ENCODE measurements around the gene POC1B.

The POC1B gene

GRCh38 chr12:89540586-89540985 is 14.7 kb upstream of the POC1B start:
- no peaks in the 10 kb centered on the region for H3K79me2 ChIP-seq
- no peak overlapping the region for H3K4me2 ChIP-seq (ENCODE audit: low read length)
- H3K9me3 ChIP-seq (ENCODE audit: control insufficient read depth, low read length), result no peaks in the 10 kb centered on the region
- no peak for TF ChIP-seq CTCF (IDR thresholded peaks at IDR 0.05)
- no peak overlapping the region for H3K4me3 ChIP-seq (ENCODE audit: low read depth, low read length)
- no peak overlapping the region for H3K9ac ChIP-seq
- peaks cover 18% of the 10 kb centered on the region for H3K4me1 ChIP-seq
- peak overlapping the region; percentile 22 for H3K27ac ChIP-seq
- H2AFZ ChIP-seq, result no peak overlapping the region
- H3K27me3 ChIP-seq (ENCODE audit: control insufficient read depth, insufficient read depth, low read length), result no peaks in the 10 kb centered on the region
- no peaks in the 10 kb centered on the region for H3K36me3 ChIP-seq (ENCODE audit: control insufficient read depth, insufficient read depth, low read length)

GRCh38 chr12:89539426-89540223 is 13.8 kb upstream of the POC1B start:
- Histone ChIP-seq H3K4me1 (peaks cover 10% of the 10 kb centered on the region), H3K9ac (no peak overlapping the region), H3K4me3 (ENCODE audit: low read depth, low read length) (no peak overlapping the region), H3K9me3 (ENCODE audit: control insufficient read depth, low read length) (no peaks in the 10 kb centered on the region), H3K79me2 (no peaks in the 10 kb centered on the region), H3K4me2 (ENCODE audit: low read length) (no peak overlapping the region), H3K27me3 (ENCODE audit: control insufficient read depth, insufficient read depth, low read length) (no peaks in the 10 kb centered on the region), H3K36me3 (ENCODE audit: control insufficient read depth, insufficient read depth, low read length) (no peaks in the 10 kb centered on the region), H3K27ac (no peak overlapping the region), H2AFZ (peak overlapping the region; percentile 29)
- no peak for TF ChIP-seq CTCF (IDR thresholded peaks at IDR 0.05)

- Histone ChIP-seq H3K36me3 (ENCODE audit: control insufficient read depth, insufficient read depth, low read length) (no peaks in the 10 kb centered on the region), H3K27me3 (ENCODE audit: control insufficient read depth, insufficient read depth, low read length) (no peaks in the 10 kb centered on the region), H3K27ac (no peak overlapping the region), H3K9ac (no peak overlapping the region), H3K79me2 (no peaks in the 10 kb centered on the region), H3K9me3 (ENCODE audit: control insufficient read depth, low read length) (no peaks in the 10 kb centered on the region), H2AFZ (no peak overlapping the region), H3K4me1 (peaks cover 5% of the 10 kb centered on the region), H3K4me3 (ENCODE audit: low read depth, low read length) (no peak overlapping the region), H3K4me2 (ENCODE audit: low read length) (no peak overlapping the region)
- no peak for TF ChIP-seq CTCF (IDR thresholded peaks at IDR 0.05)
Observed at GRCh38 chr12:89538897-89539296, 13.1 kb upstream of the POC1B start.

- no peaks in the 10 kb centered on the region for H3K79me2 ChIP-seq
- no peak overlapping the region for H3K4me3 ChIP-seq (ENCODE audit: low read depth, low read length)
- no peak overlapping the region for H3K4me2 ChIP-seq (ENCODE audit: low read length)
- TF ChIP-seq CTCF (IDR thresholded peaks at IDR 0.05), result no peak
- H3K9ac ChIP-seq, result no peak overlapping the region
- H3K36me3 ChIP-seq (ENCODE audit: control insufficient read depth, insufficient read depth, low read length), result no peaks in the 10 kb centered on the region
- H3K27me3 ChIP-seq (ENCODE audit: control insufficient read depth, insufficient read depth, low read length), result no peaks in the 10 kb centered on the region
- peaks cover 3% of the 10 kb centered on the region for H3K4me1 ChIP-seq
- H3K9me3 ChIP-seq (ENCODE audit: control insufficient read depth, low read length), result no peaks in the 10 kb centered on the region
- H3K27ac ChIP-seq, result no peak overlapping the region
- H2AFZ ChIP-seq, result no peak overlapping the region
Observed at GRCh38 chr12:89537389-89537788, 11.5 kb upstream of the POC1B start.

- Histone ChIP-seq H3K4me2 (ENCODE audit: low read length) (no peak overlapping the region), H3K4me3 (ENCODE audit: low read depth, low read length) (no peak overlapping the region), H3K4me1 (peaks cover 3% of the 10 kb centered on the region), H3K9me3 (ENCODE audit: control insufficient read depth, low read length) (no peaks in the 10 kb centered on the region), H3K79me2 (peaks cover 13% of the 10 kb centered on the region), H3K27me3 (ENCODE audit: control insufficient read depth, insufficient read depth, low read length) (no peaks in the 10 kb centered on the region), H3K36me3 (ENCODE audit: control insufficient read depth, insufficient read depth, low read length) (no peaks in the 10 kb centered on the region), H2AFZ (no peak overlapping the region), H3K9ac (no peak overlapping the region), H3K27ac (no peak overlapping the region)
- peak; percentile 67 for TF ChIP-seq CTCF (IDR thresholded peaks at IDR 0.05)
Observed at GRCh38 chr12:89529738-89530137, 3.9 kb upstream of the POC1B start.
